Ovary (tissue), 3 donors: ENCODE measurements around the gene DHX57.

ENCODE experiments used
- CTCF ChIP-seq, 3 donors: fragments of 450-650 bp in 2 of 3; fragments of 200-600 bp in 1 of 3; IDR thresholded peaks; one replicate each; pipeline versions ENCODE4 v1.5.1 to v1.8.0; 2016 to 2022; ENCODE audit warnings: antibody characterized with exemption in 3 of 3, mild to moderate bottlenecking in 1 of 3
- POLR2A ChIP-seq: fragments of 450-650 bp; IDR thresholded peaks from one replicate; pipeline ENCODE4 v1.6.1; 2017; ENCODE audit warnings: antibody characterized with exemption, mild to moderate bottlenecking, moderate library complexity
- donor health status: DM: no; HTN: no; CAD: no.

- TF ChIP-seq CTCF (IDR thresholded peaks at IDR 0.05) (no peak), POLR2A (no peak)
Measured at GRCh38 chr2:38771632-38772031, 104.1 kb downstream of the DHX57 start.
